ENCODE measurements around the gene REM2.
"Not testable (repeated sequence)": the region's sequence is repeated elsewhere in the genome, so short reads cannot be mapped to it uniquely, and the experiment has no call there.

Gene REM2

DNA sequence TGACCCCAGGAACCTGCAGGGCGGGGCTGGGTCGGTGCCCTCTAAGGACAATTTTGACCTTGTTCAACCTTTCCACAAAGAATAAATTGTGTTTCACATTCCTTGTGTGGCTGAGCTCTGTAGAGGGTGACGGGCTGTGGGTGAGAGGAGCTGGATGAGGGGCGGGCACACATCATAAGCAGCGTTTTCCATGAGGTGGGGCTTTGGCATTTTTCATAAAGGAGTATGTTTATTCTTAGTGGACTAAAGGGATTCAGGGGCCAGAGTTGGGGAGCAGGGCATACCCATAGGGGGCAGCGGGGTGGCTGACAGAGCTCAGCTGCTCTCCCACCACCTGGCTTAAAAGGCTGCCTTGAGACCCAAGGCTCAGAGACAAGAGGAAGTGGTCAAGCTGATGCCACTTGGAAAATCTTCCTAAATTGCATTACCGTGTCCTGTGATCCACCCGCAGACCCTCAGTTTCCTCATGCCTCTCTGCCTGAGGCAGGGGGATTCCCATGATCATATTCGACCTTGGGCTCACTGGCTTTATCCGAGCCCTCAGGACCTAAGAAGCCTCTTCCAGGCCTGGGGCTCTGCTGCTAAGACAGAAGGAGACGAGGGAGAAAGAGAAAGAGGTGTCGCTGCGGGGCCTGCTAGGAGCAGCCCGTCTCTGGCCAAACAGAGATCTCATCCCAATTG, 35.2 kb upstream of the REM2 start:
- ChIA-PET POLR2A (interaction anchor here (2.5 kb wide), 1 partner anchor 17 kb away, joined by 11 read pairs; no protein-coding TSS in a partner anchor), CTCF (interaction anchor here (0.6 to 8.5 kb wide), 2 partner anchors 24 to 88 kb away, joined by 3 to 62 read pairs; no protein-coding TSS in a partner anchor)
- peak; percentile 3 for DNase-seq (ENCODE audit: extremely low spot score)

DNA sequence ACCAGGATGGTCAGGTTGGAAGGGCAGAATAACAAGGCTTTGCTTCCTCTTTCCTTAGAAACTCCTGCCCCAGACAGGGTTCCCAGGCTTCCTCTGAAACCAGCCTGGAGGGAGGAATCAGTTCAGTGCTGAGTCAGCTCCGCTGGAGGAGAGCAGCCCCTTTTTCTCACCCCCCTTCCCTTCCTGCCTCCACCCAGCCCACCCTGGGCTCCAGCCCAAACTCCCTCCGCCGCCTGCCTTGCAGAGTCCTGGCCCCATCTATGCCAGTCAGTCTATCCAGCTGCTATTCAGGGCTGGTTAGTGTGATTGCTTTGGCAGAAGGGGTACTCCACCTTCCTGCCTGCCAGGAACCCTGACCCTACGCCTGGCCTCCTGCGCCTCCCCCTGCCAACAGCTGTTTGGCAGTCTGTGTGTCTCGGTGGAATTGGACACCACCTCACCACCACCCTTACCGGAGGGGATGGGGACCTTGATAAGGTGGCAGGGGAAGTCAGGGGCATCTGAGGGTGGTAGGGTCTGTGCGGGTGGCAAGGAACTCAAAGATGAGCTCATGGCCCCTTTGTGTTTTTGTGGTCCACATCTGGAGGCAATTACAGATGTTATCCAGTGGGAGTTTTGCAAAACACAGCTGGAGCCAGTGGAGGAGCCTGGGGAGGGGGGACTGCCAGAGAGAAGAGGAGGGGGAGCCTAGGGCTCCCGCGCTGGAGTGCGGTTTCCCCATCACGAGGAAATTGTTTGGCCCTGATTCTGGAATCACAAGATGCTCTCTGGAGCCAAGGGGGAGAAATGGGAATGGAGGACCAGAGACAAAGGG, 34.5 kb upstream of the REM2 start:
- TF ChIP-seq, protein P1, sequence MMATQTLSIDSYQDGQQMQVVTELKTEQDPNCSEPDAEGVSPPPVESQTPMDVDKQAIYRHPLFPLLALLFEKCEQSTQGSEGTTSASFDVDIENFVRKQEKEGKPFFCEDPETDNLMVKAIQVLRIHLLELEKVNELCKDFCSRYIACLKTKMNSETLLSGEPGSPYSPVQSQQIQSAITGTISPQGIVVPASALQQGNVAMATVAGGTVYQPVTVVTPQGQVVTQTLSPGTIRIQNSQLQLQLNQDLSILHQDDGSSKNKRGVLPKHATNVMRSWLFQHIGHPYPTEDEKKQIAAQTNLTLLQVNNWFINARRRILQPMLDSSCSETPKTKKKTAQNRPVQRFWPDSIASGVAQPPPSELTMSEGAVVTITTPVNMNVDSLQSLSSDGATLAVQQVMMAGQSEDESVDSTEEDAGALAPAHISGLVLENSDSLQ (IDR thresholded peaks at IDR 0.05): no peak
- no peak for TF ChIP-seq BHLHE40 (IDR thresholded peaks at IDR 0.05; ENCODE audit: borderline replicate concordance)
- TF ChIP-seq L3MBTL2 (conservative IDR thresholded peaks at IDR 0.05): no peak
- no peak for TF ChIP-seq FOXM1 (IDR thresholded peaks at IDR 0.05; ENCODE audit: borderline replicate concordance)
- no peak for TF ChIP-seq TARDBP (IDR thresholded peaks at IDR 0.05)
- no peak for TF ChIP-seq ZNF384 (IDR thresholded peaks at IDR 0.05)
- TF ChIP-seq SP1 (IDR thresholded peaks at IDR 0.05): no peak
- no peak for TF ChIP-seq LEF1 (IDR thresholded peaks at IDR 0.05; ENCODE audit: borderline replicate concordance)
- no peak for TF ChIP-seq ARNT (IDR thresholded peaks at IDR 0.05)
- no peak for TF ChIP-seq ELF4 (IDR thresholded peaks at IDR 0.05)
- no peak for TF ChIP-seq FOXA1 (IDR thresholded peaks at IDR 0.05)
- no peak for TF ChIP-seq CTBP1 (IDR thresholded peaks at IDR 0.05; ENCODE audit: borderline replicate concordance)
- TF ChIP-seq SUZ12 (IDR thresholded peaks at IDR 0.05): no peak
- no peak for TF ChIP-seq NFRKB (IDR thresholded peaks at IDR 0.05)
- no peak for TF ChIP-seq HDGF (IDR thresholded peaks at IDR 0.05; ENCODE audit: borderline replicate concordance)
- no peak for TF ChIP-seq FOXK2 (IDR thresholded peaks at IDR 0.05)
- ChIA-PET POLR2A (interaction anchor here (0.6 to 2.5 kb wide), 7 partner anchors 14 to 83 kb away, joined by 3 to 11 read pairs (median 3); no protein-coding TSS in a partner anchor), CTCF (interaction anchor here (0.6 to 8.5 kb wide), 3 partner anchors 25 to 87 kb away, joined by 3 to 62 read pairs (median 3); no protein-coding TSS in a partner anchor)
- peak; percentile 5 for DNase-seq (ENCODE audit: extremely low spot score)

More for the DNA sequence above, 35.2 kb upstream of the REM2 start:
- no peak for TF ChIP-seq NFRKB (IDR thresholded peaks at IDR 0.05)
- TF ChIP-seq FOXA1 (IDR thresholded peaks at IDR 0.05): no peak
- no peak for TF ChIP-seq SP1 (IDR thresholded peaks at IDR 0.05)
- no peak for TF ChIP-seq ZNF384 (IDR thresholded peaks at IDR 0.05)
- no peak for TF ChIP-seq ELF4 (IDR thresholded peaks at IDR 0.05)
- no peak for TF ChIP-seq HDGF (IDR thresholded peaks at IDR 0.05; ENCODE audit: borderline replicate concordance)
- no peak for TF ChIP-seq L3MBTL2 (conservative IDR thresholded peaks at IDR 0.05)
- TF ChIP-seq CTBP1 (IDR thresholded peaks at IDR 0.05; ENCODE audit: borderline replicate concordance): no peak
- no peak for TF ChIP-seq TARDBP (IDR thresholded peaks at IDR 0.05)
- no peak for TF ChIP-seq FOXK2 (IDR thresholded peaks at IDR 0.05)
- TF ChIP-seq, protein P1 (IDR thresholded peaks at IDR 0.05): no peak
- TF ChIP-seq SUZ12 (IDR thresholded peaks at IDR 0.05): no peak
- no peak for TF ChIP-seq FOXM1 (IDR thresholded peaks at IDR 0.05; ENCODE audit: borderline replicate concordance)
- TF ChIP-seq LEF1 (IDR thresholded peaks at IDR 0.05; ENCODE audit: borderline replicate concordance): no peak
- no peak for TF ChIP-seq BHLHE40 (IDR thresholded peaks at IDR 0.05; ENCODE audit: borderline replicate concordance)
- no peak for TF ChIP-seq ARNT (IDR thresholded peaks at IDR 0.05)

DNA sequence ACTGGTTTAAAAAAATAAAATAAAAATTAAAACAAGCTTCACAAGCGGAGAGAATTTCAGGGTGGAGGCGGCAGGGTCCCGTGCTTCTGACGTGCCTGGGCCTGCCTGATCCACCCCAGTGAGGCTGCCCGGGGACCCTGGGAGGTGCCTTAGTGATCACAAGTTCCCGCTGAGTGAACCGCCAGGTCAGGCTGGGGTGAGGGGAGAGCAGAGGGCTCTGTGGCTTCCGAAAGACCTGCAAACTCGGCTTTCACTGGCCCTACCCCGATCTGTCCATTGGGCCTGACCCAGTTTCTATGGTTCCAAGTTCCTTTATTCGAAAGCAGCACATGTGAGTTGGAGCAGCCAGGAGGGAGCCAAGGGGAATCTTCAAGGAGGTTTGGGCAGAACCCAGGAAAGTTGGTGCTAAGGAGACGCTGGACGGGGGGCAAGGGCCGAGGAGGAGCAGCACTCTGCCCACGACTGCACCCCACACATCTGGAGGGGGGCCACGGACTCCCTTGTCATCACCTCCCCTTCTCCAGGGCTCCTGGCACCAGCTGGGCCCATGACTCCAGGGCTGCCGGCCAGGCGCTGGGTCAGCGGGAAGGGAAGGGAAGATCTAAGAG, 33.7 kb upstream of the REM2 start:
- peak; percentile 9 for DNase-seq (ENCODE audit: extremely low spot score)
- ChIA-PET CTCF (interaction anchor here (0.6 to 8.5 kb wide), 3 partner anchors 25 to 278 kb away, joined by 3 to 62 read pairs (median 3); no protein-coding TSS in a partner anchor), POLR2A (interaction anchor here (0.6 to 2.5 kb wide), 8 partner anchors 10 to 83 kb away, joined by 3 to 11 read pairs (median 4); no protein-coding TSS in a partner anchor)
- no peak for TF ChIP-seq ELF4 (IDR thresholded peaks at IDR 0.05)

DNA sequence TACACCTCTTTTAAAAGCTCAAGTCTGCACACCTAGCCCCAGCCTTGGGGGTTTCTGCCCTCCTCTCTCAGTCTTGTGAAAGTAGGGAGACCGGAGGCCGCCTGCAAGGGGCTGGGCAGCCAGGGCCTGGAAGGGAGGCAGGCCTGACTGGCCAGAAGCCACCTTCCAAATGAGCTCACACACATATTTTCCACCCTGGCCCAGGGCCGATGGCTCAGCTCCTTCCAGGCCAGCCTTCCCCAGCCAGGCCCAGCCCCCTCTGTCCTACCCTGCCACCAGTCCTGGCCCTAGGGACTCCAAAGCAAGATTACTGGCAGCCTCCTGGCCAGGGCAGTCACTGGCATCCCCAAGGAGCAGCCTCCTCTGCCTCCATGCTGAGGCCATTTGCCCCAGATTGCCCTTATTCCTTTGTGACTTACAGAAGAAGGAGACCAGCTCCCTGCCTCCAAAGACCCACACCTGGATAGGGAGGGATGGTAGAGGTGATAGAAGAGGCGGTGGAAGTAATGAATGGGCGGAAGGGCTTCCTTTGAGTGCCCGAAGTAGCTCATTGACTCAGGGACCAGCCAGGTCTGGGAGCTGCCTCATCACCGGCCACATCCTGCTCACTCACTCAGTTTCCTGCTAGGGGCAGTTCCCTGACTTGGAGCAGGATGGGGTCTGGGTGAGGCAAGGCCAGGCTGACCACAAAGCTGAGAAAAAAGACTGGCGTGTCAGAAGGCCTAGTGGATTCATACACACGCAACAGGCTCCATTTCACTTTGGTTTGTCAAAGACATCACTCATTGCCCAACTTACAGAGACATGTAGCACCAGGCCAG, 31.9 kb upstream of the REM2 start:
- ChIA-PET CTCF (interaction anchor here (0.7 to 8.5 kb wide), 3 partner anchors 27 to 98 kb away, joined by 3 to 62 read pairs (median 3); no protein-coding TSS in a partner anchor), POLR2A (interaction anchor here (1.3 to 2.9 kb wide), 5 partner anchors 12 to 85 kb away, joined by 3 to 11 read pairs (median 6); partner anchors contain the start of gene OXA1L)
- no peak for DNase-seq (ENCODE audit: extremely low spot score)
- no peak for TF ChIP-seq L3MBTL2 (conservative IDR thresholded peaks at IDR 0.05)
- no peak for TF ChIP-seq FOXM1 (IDR thresholded peaks at IDR 0.05; ENCODE audit: borderline replicate concordance)
- no peak for TF ChIP-seq ARNT (IDR thresholded peaks at IDR 0.05)
- TF ChIP-seq FOXK2 (IDR thresholded peaks at IDR 0.05): no peak
- TF ChIP-seq ZNF384 (IDR thresholded peaks at IDR 0.05): no peak
- no peak for TF ChIP-seq SUZ12 (IDR thresholded peaks at IDR 0.05)
- TF ChIP-seq ELF4 (IDR thresholded peaks at IDR 0.05): no peak
- TF ChIP-seq HDGF (IDR thresholded peaks at IDR 0.05; ENCODE audit: borderline replicate concordance): no peak

DNA sequence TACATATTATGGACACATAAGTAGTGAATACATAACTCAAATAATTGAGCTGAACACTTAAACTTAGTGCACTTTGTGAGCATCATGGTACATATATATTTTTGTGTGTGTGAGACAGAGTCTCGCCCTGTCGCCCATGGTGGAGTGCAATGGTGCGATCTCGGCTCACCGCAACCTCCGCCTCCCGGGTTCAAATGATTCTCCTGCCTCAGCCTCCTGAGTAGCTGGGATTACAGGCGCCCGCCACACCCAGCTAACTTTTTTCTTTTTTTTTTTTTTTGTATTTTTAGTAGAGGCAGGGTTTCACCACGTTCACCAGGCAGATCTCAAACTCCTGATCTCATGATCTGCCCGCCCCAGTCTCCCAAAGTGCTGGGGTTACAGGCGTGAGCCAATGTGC, 30.8 kb upstream of the REM2 start:
- ChIA-PET CTCF (interaction anchor here (0.6 to 8.5 kb wide), 18 partner anchors 10 to 295 kb away, joined by 3 to 62 read pairs (median 4); partner anchors contain the start of gene LRP10), POLR2A (interaction anchor here (0.9 to 2.9 kb wide), 6 partner anchors 14 to 105 kb away, joined by 3 to 13 read pairs (median 4); partner anchors contain the start of genes HAUS4, MRPL52 and OXA1L)
- not testable (repeated sequence) for DNase-seq (ENCODE audit: extremely low spot score)
